DOHH2 (cell line): ENCODE data around the gene ZFAND4.

Experiments
- EZH2phosphoT487 ChIP-seq: fragments of 200-600 bp; sonication (generic); IDR thresholded peaks from 2 replicates; pipeline ENCODE4 v1.6.1; 2017; ENCODE audit warnings: borderline replicate concordance, mild to moderate bottlenecking, antibody characterized with exemption, low read length, moderate library complexity, mixed read lengths
- TF ChIP-seq, protein P1 (sequence below): fragments of 200-600 bp; sonication (generic); IDR thresholded peaks from one replicate; pipeline ENCODE4 v1.5.1; 2014; ENCODE audit warnings: antibody characterized with exemption, mild to moderate bottlenecking, low read depth, low read length; ENCODE audit not compliant: poor library complexity, severe bottlenecking

DNA sequence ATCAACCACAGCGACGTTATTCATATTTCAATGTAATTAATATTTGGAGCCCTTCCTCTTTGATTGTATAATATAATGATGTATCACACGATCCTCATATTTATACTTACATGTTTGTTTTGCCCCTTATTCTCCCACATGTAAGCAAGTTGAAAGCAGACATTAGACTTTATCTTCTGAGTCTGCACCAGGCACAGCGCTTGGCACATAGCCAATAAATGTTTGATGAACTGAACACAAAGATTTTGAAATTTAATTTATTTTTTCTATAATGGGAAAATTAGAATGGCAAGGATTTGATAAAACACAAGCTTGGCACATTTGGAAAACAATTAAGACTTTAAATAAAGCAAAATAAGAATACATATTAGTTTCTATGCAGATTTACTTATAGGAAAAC is 31.6 kb downstream of the ZFAND4 start:
- TF ChIP-seq, protein P1, sequence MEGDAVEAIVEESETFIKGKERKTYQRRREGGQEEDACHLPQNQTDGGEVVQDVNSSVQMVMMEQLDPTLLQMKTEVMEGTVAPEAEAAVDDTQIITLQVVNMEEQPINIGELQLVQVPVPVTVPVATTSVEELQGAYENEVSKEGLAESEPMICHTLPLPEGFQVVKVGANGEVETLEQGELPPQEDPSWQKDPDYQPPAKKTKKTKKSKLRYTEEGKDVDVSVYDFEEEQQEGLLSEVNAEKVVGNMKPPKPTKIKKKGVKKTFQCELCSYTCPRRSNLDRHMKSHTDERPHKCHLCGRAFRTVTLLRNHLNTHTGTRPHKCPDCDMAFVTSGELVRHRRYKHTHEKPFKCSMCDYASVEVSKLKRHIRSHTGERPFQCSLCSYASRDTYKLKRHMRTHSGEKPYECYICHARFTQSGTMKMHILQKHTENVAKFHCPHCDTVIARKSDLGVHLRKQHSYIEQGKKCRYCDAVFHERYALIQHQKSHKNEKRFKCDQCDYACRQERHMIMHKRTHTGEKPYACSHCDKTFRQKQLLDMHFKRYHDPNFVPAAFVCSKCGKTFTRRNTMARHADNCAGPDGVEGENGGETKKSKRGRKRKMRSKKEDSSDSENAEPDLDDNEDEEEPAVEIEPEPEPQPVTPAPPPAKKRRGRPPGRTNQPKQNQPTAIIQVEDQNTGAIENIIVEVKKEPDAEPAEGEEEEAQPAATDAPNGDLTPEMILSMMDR = no peak
- no peak for TF ChIP-seq EZH2phosphoT487
